GM18909 (cell line): ENCODE results near the gene RSPH4A.
"Not testable (repeated sequence)": the region's sequence is repeated elsewhere in the genome, so short reads cannot be mapped to it uniquely, and the experiment has no call there.

Experiments
- ATAC-seq: cut with Tn5 transposase; IDR thresholded peaks from one replicate; pipeline ENCODE4 v1.9.1; 2021; ENCODE audit warnings: mild to moderate bottlenecking; ENCODE audit not compliant: unreplicated experiment, poor library complexity

RSPH4A gene

DNA sequence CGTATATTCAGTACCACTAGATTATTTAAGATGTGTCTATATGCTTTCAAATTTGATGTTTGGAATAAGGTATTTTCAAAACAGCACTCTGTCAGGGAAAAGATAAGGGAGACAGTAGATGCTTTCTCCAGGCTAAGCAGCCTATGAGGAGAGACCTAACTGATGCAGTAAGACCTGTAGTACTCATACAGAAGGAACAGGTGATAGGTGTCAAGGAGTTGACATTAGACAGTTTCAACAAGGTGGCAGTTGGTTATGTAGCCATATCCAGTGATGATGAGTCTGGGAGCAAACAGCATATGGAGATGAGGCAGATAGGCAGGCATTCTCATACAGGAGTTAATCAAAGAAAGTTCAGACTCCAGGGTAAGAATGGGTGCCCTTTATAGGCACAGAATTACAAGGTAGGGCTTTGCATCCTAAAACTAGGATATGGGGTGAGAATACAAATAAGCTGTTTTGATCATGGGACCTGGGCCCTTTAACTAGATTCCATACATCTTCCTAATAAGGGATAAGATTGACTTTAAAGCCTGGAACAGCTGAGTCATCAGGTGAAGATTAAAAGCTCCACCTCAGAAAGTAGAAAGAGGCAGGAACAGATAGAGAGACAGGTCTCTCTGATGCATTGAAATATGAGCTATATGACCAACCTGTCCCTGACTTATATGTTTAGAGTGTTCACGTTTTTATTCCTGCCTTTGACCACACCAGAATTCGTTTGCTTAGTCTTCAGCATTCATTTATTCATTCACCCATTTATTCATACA lies 7.9 kb downstream of the RSPH4A start:
- ATAC-seq, result no peak

DNA sequence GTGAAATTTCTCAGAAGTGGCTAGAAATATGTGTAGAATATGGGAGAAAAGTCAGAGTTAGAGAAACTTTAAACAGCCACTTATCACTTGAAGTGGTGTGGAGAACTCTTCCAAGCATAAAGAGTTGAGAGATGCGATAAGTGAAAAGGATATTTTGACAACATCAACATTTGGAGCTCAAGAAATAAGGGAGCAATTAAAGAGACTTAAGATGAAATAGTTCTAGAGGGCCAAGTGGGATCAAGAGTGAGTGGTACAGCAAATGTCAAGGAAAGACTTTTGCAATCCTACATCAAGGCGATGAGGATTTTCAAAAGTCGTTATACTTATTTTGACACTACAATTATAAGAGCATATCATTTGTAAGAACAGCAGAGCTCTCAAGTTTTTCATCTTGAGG lies 9.6 kb downstream of the RSPH4A start:
- ATAC-seq, result no peak

DNA sequence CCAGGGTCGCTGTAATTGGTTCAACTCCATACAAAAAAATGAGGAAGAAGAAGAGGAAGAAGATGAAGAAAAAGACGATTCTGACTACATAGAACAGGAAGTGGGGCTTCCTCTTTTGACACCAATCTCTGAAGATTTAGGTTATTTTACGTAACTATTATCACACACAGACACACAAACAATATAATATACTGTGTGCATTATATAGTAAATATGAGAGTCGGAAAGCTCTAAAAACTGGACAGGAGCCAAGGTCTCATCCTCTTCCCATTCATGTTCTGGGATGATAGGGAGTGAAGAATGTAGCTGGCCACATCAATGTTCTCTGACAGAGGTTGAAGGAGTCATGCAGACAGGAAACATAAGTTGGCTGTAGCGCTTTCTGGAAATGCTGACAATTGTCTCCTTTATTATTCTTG lies 13.3 kb downstream of the RSPH4A start:
- ATAC-seq, result no peak

DNA sequence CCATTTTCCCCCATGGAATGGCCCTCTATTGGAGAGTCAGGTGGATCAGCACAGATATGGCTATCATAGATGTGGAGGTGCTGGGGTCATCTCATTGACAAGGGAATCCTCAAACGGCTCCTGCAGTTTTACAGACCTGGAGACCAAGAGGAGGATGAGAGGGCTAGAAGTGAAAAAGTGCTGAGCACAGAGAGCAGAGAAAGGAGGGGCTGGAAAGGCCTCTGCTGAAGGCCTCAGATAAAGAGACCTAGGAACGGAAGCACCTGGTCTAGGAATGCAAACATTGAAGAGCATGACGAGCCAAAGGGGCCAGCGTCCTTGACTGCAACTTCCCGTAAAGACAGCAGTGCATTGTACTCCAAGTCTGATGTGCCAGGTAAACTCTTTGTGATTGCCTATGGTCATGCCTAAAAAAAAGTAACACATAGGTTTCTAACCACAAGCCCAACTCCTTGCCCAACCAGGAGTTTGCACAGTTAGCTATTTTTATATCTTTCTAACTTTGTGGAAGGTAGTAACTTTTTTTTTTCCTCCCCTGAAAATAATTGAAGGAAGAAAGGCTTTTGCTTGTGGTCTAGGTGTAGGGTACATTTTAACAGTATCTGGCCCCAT lies 15.2 kb downstream of the RSPH4A start:
- peak; percentile 59 for ATAC-seq

DNA sequence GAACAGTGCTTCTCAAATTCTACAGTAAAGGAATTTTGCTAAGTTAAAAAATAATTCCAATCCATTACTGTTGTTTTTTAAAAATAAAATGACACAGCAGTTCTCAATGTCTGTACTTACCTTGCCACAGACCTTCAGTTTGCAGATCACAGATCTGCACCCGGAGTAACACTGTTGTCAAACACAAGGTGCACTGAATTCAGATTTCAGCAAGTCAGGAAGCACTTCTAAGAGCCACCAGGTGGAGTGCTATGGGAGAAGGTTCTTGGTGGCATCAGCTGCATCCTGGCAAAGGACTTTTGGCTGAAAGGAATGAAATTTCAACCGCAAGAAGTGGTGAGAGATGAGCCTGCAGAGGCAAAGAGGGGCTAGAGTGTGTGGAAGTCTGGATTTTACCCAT lies 17.4 kb downstream of the RSPH4A start:
- no peak for ATAC-seq

DNA sequence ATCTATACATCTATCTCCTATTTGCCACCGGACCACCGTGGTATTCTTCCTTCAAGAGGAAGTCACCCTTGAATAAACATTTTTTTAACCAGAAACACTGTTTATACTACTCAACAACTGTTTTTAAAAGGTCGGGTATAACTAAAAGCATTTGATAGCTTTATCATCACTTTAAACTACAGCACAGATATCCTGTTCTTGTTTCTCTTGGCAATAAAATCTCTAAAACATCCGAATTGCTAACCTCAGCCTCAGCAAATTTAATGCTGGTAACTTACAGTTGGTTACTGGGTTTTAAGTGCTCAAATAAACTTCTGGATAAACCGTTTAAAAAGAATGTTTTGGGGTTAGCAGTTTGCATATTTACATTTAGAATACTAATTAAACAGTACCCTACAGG lies 31.9 kb downstream of the RSPH4A start:
- no peak for ATAC-seq

DNA sequence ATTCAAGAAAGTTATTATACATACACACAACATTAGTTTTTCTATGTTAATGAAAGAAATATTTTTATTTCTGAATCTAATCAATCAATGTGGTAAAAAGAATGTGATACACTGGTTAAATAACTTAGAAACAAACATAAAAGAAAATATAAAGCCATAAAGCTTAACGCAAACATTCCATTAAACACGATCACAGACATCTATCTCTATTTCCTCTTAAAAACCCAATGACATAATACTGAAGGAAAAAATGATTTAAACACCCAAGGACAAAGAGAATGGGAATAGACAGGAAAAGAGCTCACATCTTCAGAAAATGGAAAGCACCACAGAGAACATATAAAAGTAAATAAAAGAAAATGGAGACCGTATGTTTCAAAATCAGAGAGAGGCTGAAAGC lies 32.9 kb downstream of the RSPH4A start:
- no peak for ATAC-seq

DNA sequence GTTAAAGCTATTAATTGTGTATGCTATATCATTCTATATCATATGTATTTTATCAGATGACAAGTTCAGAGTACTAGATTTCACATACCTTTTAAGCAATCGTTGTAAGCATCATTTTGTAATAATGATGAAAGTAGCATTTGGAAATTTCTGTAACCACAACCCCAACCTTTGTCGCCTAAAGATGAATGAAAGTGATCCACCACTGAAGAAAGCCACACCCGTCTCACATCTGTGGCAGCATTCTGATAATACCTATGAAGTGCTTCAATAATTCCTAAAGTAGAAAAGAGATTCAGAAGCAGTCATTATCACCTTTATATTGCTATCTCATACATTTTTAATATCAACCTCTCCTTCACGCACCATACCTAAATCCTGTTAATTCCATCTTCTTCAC lies 35.6 kb downstream of the RSPH4A start:
- ATAC-seq, result no peak

DNA sequence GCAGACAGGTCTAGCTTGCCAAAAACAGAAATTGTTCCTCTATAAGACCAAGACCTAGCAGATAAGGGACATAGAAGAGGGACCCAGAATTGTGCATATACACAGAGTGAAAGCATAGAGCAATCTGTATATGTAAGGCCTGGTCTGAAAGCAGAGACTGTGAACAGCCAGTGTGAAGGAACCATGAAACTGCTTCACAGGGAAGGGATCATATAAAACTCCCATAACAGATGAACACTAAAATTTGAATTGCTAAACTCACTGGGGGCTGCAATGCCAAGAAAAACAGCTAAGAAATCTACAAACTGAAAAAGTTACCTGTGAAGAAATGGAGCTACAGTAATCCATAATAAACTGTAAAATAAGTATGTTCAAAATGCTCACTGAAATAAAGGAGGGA lies 45.3 kb downstream of the RSPH4A start:
- no peak for ATAC-seq

DNA sequence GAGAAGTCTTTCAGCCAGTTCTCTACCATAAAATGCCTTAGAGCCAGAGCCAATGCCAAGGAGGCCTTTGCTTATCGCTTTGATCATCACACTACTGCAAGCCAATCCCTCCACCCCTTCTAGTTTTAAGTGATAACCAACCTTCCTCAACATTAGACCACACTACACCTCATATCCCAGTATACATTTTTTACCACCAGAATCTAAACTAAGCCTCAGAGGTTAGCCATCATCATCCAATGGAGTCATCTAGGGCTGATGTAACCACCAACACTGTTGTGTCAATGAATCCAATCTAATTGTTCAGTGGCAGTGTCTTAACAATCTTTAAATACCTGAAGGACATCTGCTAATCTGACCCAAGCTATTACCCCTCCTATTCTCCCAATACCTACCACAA lies 45.9 kb downstream of the RSPH4A start:
- ATAC-seq, result no peak

DNA sequence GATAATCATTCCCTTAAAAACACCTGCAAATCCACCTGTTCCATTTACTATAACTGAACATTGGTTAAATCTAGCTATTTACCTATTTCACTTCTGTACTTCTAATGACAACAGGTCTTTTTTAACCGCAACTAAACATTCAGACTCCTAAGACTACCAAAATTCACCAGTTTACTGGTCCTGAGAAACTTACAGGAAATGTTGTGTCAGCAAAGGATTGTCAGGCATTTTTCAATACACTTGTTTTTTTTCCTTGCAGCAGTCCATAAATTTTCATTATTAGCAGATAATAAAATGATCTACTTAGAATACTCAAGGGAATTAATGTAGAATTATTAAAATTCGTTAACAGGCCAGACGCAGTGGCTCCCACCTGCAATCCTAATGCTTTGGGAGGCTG lies 47.0 kb downstream of the RSPH4A start:
- ATAC-seq, result no peak

DNA sequence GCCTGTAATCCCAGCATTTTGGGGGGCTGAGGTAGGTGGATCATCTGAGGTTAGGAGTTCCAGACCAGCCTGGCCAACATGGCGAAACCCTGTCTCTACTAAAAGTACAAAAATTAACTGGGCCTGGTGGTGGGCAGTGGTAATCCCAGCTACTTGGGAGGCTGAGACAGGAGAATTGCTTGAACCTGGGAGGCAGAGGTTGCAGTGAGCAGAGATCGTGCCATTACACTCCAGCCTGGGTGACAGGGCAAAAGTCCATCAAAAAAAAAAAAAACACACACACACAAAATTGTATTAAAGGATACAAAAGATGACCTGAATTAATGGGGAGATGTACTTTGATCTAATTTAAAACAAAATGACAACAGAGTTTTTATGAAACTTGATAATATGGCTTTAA lies 47.9 kb downstream of the RSPH4A start:
- ATAC-seq, result not testable (repeated sequence)

DNA sequence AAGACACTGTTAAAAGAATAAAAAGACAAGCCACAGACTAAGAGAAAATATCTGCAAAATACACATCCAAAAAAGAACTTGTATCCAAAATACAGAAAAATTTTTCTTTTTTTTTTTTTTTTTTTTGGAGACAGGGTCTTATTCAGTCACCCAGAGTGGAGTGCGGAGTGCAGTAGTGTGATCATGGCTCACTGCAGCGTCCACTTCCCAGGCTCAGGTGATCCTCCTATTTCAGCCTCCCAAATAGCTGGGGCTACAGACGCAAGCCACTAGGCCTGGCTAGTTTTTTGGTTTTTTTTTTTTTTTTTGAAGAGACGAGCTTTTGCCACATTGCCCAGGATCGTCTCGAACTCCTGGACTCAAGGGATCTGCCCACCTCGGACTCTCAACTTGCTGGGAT lies 49.2 kb downstream of the RSPH4A start:
- no peak for ATAC-seq

DNA sequence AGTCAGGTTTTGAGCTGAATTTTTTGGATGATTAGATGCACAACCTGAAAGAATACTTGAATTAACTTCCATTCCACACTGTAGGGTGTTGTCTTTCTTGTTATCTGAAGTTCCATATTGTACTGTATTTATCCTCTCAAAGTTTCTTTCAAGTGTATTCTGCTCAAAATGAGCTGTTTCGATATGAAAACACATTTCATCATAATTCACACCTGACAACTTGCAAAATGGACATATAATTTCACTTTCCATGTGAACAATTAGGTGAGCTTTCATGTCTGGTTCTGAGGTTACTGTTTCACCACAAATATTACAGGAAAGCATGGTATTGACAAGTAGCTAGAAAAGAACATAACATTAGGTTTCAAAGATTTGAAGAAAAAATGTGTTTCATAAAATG lies 50.6 kb downstream of the RSPH4A start:
- ATAC-seq, result peak; percentile 43

DNA sequence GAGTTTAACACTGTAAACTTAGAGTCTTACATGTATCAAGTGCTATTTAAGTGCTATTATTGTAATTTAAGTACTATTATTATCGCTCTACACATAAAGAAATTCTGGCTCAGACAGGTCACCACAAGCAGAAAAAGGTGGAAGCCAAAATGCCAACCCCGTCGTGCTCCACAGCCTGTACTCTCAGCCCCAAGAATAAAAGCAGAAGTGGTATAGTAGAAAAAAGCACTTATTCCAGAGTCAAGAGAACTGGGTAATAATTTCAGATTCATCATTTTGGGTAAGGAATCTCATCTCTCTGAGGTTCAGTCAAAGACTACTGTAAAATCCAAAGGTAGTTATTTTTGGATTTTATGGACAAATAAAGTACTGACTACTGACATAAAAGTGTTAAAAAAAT lies 51.3 kb downstream of the RSPH4A start:
- ATAC-seq, result peak; percentile 27

DNA sequence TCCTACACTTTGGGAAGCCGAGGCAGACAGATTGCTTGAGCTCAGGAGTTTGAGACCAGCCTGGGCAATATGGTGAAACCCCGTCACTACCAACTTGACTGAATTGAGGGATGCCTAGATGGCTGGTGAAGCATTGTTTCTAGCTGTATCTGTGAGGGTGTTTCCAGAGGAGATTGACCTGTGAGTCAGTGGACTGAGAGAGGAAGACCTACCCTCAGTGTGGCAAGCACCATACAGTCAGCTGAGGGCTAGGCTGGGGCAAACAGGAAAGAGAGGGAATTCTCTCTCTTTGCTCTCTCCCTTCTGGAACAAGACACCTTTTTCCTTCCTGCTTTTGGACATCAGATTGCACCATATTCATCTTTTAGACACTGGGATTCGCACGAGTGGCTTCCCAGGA lies 56.0 kb downstream of the RSPH4A start:
- no peak for ATAC-seq

DNA sequence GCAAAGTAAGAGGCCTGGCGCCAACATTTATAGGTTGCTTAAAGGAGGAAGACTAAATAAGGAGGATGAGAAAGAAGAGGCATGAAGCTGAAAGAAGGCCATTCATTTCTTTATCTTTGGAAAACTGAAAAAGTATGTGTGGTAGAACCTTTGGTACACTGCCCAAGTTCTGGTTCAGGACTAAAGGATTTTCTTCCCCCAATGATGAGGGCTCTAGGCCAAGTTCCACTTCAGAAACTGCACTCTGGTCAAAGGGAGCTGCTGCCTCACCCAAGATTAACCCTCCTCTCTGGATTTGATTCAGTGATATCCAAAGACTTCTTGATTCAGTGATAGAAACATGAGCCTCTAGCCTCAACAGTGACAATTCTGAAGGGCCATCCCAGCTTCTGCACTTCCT lies 59.7 kb downstream of the RSPH4A start:
- ATAC-seq, result no peak

DNA sequence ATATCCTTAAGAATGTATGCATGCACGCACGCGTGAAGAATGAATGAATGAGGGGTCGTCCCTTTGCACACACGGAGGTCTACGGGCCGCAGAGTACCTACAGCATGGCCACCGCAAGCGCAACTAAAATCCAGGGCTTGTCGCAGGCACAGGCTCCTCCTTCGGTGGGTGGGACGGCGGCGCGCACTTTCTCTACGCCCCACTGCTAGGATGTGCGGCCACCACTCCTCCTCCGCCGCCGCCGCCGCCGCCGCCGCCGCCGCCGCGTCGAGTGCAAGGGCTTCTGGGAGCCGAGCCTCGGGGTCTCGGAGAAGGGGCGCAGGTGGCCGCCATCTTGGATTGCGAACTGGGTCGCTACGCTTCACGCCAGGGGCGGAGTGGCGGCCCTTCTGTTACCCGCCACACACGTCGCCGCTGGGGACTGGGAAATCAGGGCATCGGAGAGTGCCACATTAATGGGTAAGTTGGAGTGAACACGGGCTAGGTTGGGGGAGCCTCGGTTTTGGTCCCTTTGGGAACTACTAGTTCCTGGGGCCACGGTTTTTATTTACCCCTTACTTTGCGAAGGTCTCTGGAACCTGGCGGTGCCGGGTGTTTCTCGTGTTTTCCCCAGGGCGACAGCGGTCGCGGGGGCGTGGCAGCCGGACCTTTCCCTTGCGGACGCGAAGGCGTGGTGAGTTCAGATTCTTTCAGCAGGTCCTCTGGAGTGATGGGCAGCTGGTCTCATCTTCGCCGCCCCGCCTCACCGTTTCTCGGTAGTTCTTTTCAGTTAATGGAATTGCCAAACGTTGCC lies 64.8 kb downstream of the RSPH4A start, which contains the start of gene KPNA5:
Gene KPNA5 (plus strand): TSS at position 332 of the 793 bp plus-strand sequence. CDS start 124 bp downstream, at position 456.
- ATAC-seq, result peak; percentile 96

DNA sequence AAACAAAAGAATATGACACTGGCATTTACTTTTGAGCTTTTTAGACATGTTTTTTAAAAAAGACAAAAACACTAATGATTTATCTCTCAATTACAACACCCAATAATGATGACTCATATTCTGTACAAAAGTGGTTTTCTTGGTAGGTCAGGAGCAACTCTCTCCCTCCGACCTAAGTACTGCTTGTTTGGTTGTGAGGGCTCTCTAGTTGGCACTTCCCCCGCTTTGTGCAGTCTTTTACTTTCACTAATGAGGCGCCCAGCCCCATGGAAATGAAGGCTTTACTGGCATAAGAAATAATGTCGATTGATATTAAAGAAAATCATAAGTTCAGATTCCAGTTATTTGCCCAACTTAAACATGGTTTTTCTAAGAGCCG lies 66.0 kb downstream of the RSPH4A start:
- peak; percentile 40 for ATAC-seq
